HepG2 (cell line): ENCODE measurements around the gene CLIC4. TPM values are rescaled to one million over a fixed set of nuclear protein-coding genes. Genes with fewer than 3 reads are reported as not detected.
A peak's percentile ranks its signal among the peaks of the same experiment; 100 is the strongest.

Experiments
- CEBPG ChIP-seq: IDR thresholded peaks from 2 replicates; pipeline ENCODE4 v1.6.1; 2016
- DMAP1 ChIP-seq: IDR thresholded peaks from 2 replicates; pipeline ENCODE4 v1.6.1; 2016
- EZH2 ChIP-seq: conservative IDR thresholded peaks from 2 replicates; pipeline ENCODE4 v1.6.1; 2012; ENCODE audit warnings: mild to moderate bottlenecking, low read depth, low read length, moderate library complexity
- FOXA3 ChIP-seq: IDR thresholded peaks from 2 replicates; pipeline ENCODE4 v1.6.1; 2016; ENCODE audit warnings: missing genetic modification reagents, missing compliant biosample characterization
- HNF4A ChIP-seq: sonication (generic); formaldehyde crosslinking; IDR thresholded peaks from 2 replicates; pipeline ENCODE4 v1.4.0; 2020; ENCODE audit warnings: missing genetic modification reagents
- HNF4G ChIP-seq, 2 experiments: sonication (generic) in 1 of 2; formaldehyde crosslinking in 1 of 2; IDR thresholded peaks; 2 replicates each; pipeline versions ENCODE4 v1.4.0 to v1.6.1; 2011 to 2020; ENCODE audit warnings: borderline replicate concordance in 2 of 2, low read depth in 2 of 2, mild to moderate bottlenecking in 2 of 2, low read length in 1 of 2, missing genetic modification reagents in 1 of 2, moderate library complexity in 1 of 2
- ISX ChIP-seq: sonication (generic); formaldehyde crosslinking; conservative IDR thresholded peaks from 2 replicates; pipeline ENCODE4 v1.5.0; 2020; ENCODE audit warnings: missing genetic modification reagents
- MAF1 ChIP-seq: sonication (generic); formaldehyde crosslinking; IDR thresholded peaks from 2 replicates; pipeline ENCODE4 v1.5.0; 2020; ENCODE audit warnings: missing genetic modification reagents, borderline replicate concordance
- MXD3 ChIP-seq: IDR thresholded peaks from 2 replicates; pipeline ENCODE4 v1.6.1; 2016; ENCODE audit warnings: mild to moderate bottlenecking, missing biosample characterization, missing genetic modification reagents
- MZF1 ChIP-seq: sonication (generic); formaldehyde crosslinking; IDR thresholded peaks from 2 replicates; pipeline ENCODE4 v1.8.1; 2023; ENCODE audit warnings: mild to moderate bottlenecking, missing genetic modification reagents, borderline replicate concordance
- NONO ChIP-seq, 2 experiments: fragments of 450-650 bp in 1 of 2; sonication (generic) in 1 of 2; formaldehyde crosslinking in 1 of 2; IDR thresholded peaks in 1 of 2; conservative IDR thresholded peaks in 1 of 2; 2 replicates each; pipeline versions ENCODE4 v1.6.1 to v1.8.0; 2017 to 2022; ENCODE audit warnings: mild to moderate bottlenecking in 1 of 2, missing genetic modification reagents in 1 of 2, moderate library complexity in 1 of 2
- NR2C2 ChIP-seq: sonication (generic); formaldehyde crosslinking; IDR thresholded peaks from 2 replicates; pipeline ENCODE4 v1.4.0; 2020; ENCODE audit warnings: missing genetic modification reagents, mild to moderate bottlenecking, moderate library complexity, borderline replicate concordance
- PRDM15 ChIP-seq: sonication (generic); formaldehyde crosslinking; IDR thresholded peaks from 2 replicates; pipeline ENCODE4 v1.4.0; 2020; ENCODE audit warnings: missing genetic modification reagents
- SIN3A ChIP-seq: IDR thresholded peaks from 2 replicates; pipeline ENCODE4 v1.6.1; 2011; ENCODE audit warnings: low read depth, mild to moderate bottlenecking, control low read depth, low read length, borderline replicate concordance
- TBX3 ChIP-seq: fragments of 450-650 bp; IDR thresholded peaks from 2 replicates; pipeline ENCODE4 v1.6.1; 2017; ENCODE audit warnings: antibody characterized with exemption, mild to moderate bottlenecking, inconsistent platforms, borderline replicate concordance
- U2AF1 ChIP-seq: fragments of 200-400 bp; formaldehyde crosslinking; optimal IDR thresholded peaks from 2 replicates; pipeline ENCODE3; 2017; ENCODE audit warnings: mild to moderate bottlenecking, low read depth, low read length
- USF2 ChIP-seq, 2 experiments: sonication (generic) in 1 of 2; formaldehyde crosslinking in 1 of 2; IDR thresholded peaks; 2 replicates each; pipeline versions ENCODE4 v1.5.1 to v1.6.1; 2011 to 2020; ENCODE audit warnings: borderline replicate concordance in 1 of 2, low read depth in 1 of 2, low read length in 1 of 2, mild to moderate bottlenecking in 1 of 2, missing genetic modification reagents in 1 of 2, moderate library complexity in 1 of 2
- XBP1 ChIP-seq: sonication (generic); formaldehyde crosslinking; IDR thresholded peaks from 2 replicates; pipeline ENCODE4 v1.5.0; 2020; ENCODE audit warnings: missing genetic modification reagents
- ZNF280D ChIP-seq: sonication (generic); formaldehyde crosslinking; IDR thresholded peaks from 2 replicates; pipeline ENCODE4 v1.5.1; 2020; ENCODE audit warnings: mild to moderate bottlenecking, missing genetic modification reagents
- ZNF670 ChIP-seq: sonication (generic); formaldehyde crosslinking; IDR thresholded peaks from 2 replicates; pipeline ENCODE4 v1.8.0; 2022; ENCODE audit warnings: mild to moderate bottlenecking, missing genetic modification reagents, borderline replicate concordance
- polyA plus RNA-seq, 8 experiments: library from polyadenylated mRNA; depleted of rRNA in 3 of 8; stranded (reverse) in 7 of 8; unstranded in 1 of 8; fragments of >200 nt; fragmentation: Illumina TruSeq in 4 of 8; extraction: Trizol in 4 of 8; gene quantifications; 2 replicates each; pipeline versions ENCODE4 v1.2.1 to v1.2.3, GENCODE V29; 2011 to 2016; ENCODE audit warnings: low read depth in 4 of 8, missing spikeins in 1 of 8, mixed read lengths in 1 of 8; ENCODE audit not compliant: insufficient read depth in 1 of 8
- total RNA-seq, 5 experiments: library from RNA; depleted of rRNA; stranded (reverse); fragments of >200 nt; fragmentation: Illumina TruSeq; extraction: Trizol; gene quantifications; 2 replicates each; pipeline ENCODE4 v1.2.3, GENCODE V29; 2016; ENCODE audit warnings: low read depth in 1 of 5

Gene CLIC4
- total and polyA plus RNA-seq, 2 of the 13 experiments (the other 11 are each of a cell fraction or from before 2014, with no cell fraction given): 23.3 to 77.4 TPM

GRCh38 chr1:24767351-24767750 lies 22.1 kb downstream of the CLIC4 start (continued):
- TF ChIP-seq HNF4G (IDR thresholded peaks at IDR 0.05; ENCODE audit: borderline replicate concordance, low read depth, low read length) (peak; percentile 97), HNF4G (CRISPR knock-in tag; IDR thresholded peaks at IDR 0.05; ENCODE audit: borderline replicate concordance, low read depth) (peak; percentile 85; the same call in 1 of the 2 replicates), USF2 (IDR thresholded peaks at IDR 0.05; ENCODE audit: low read depth, low read length) (no peak), USF2 (CRISPR knock-in tag; IDR thresholded peaks at IDR 0.05; ENCODE audit: borderline replicate concordance) (no peak), U2AF1 (no peak), FOXA3 (CRISPR knock-in tag) (peak; percentile 93), CEBPG (CRISPR knock-in tag) (peak; percentile 50; the same call in 1 of the 2 replicates), XBP1 (CRISPR knock-in tag) (no peak), MZF1 (CRISPR knock-in tag) (no peak), MXD3 (CRISPR knock-in tag) (no peak), DMAP1 (CRISPR knock-in tag) (0 out of 2 replicates have a peak, but pooled peaks have one; percentile 38), TBX3 (peak; percentile 70; the same call in 1 of the 2 replicates), ZNF670 (CRISPR knock-in tag) (peak; percentile 49; the same call in 1 of the 2 replicates), HNF4A (CRISPR knock-in tag) (peak; percentile 99), NR2C2 (peak; percentile 81), ZNF280D (CRISPR knock-in tag) (peak; percentile 92), SIN3A (no peak), EZH2 (no peak), MAF1 (CRISPR knock-in tag) (no peak), NONO (IDR thresholded peaks at IDR 0.05) (no peak), NONO (CRISPR knock-in tag; conservative IDR thresholded peaks at IDR 0.05) (no peak; the same call in 1 of the 2 replicates), ISX (CRISPR knock-in tag) (no peak), PRDM15 (CRISPR knock-in tag) (no peak)
